GM12865 (cell line): ENCODE results near the gene SOCS1.

Source experiments
- DNase-seq: peaks from one replicate; pipeline ENCODE4 v3.0.0; 2010; ENCODE audit warnings: low read depth
- H3K4me3 ChIP-seq: 2 replicates; pipeline ENCODE4 v1.5.1; 2011; ENCODE audit warnings: mild to moderate bottlenecking, low read depth, low read length, control low read depth
- CTCF ChIP-seq: IDR thresholded peaks from 2 replicates; pipeline ENCODE4 v1.5.1; 2011; ENCODE audit warnings: low read length, control low read depth, low read depth, inconsistent platforms; ENCODE audit not compliant: insufficient read depth; ENCODE audit errors: missing control alignments

SOCS1 gene

GRCh38 chr16:11264155-11264832 is 8.3 kb upstream of the SOCS1 start:
- no peak for TF ChIP-seq CTCF
- peak; percentile 40 for DNase-seq
- no peak overlapping the region for H3K4me3 ChIP-seq

GRCh38 chr16:11263737-11264136 is 7.7 kb upstream of the SOCS1 start:
- DNase-seq: peak; percentile 66
- no peak for TF ChIP-seq CTCF
- H3K4me3 ChIP-seq: no peak overlapping the region

GRCh38 chr16:11262915-11263314 is 6.9 kb upstream of the SOCS1 start:
- no peak overlapping the region for H3K4me3 ChIP-seq
- TF ChIP-seq CTCF: no peak
- DNase-seq: no peak

GRCh38 chr16:11260596-11260966 is 4.6 kb upstream of the SOCS1 start:
- no peak for TF ChIP-seq CTCF

GRCh38 chr16:11259655-11260595 is 3.9 kb upstream of the SOCS1 start:
- no peak for TF ChIP-seq CTCF
- H3K4me3 ChIP-seq: no peak overlapping the region
- no peak for DNase-seq

More at GRCh38 chr16:11260596-11260966, 4.6 kb upstream of the SOCS1 start:
- no peak overlapping the region for H3K4me3 ChIP-seq
- no peak for DNase-seq

GRCh38 chr16:11258553-11259492 is 2.8 kb upstream of the SOCS1 start:
- DNase-seq: peak; percentile 88
- TF ChIP-seq CTCF: no peak

More at GRCh38 chr16:11258553-11259492, 2.8 kb upstream of the SOCS1 start:
- no peak overlapping the region for H3K4me3 ChIP-seq
